Lower lobe of right lung (tissue), 2 donors: Measurements from ENCODE around the gene TCF7L2. TPM values are rescaled to one million over a fixed set of nuclear protein-coding genes. Genes with fewer than 3 reads are reported as not detected.

Source experiments
- ATAC-seq, 2 donors: fragments of 200-7000 bp; cut with Tn5 transposase; one replicate each; pipeline ENCODE4 v1.9.1; 2020 to 2022; ENCODE audit warnings: mild to moderate bottlenecking in 2 of 2, moderate library complexity in 2 of 2
- DNase-seq: peaks from one replicate; pipeline ENCODE4 v3.0.0-alpha.2; 2020
- H3K27ac ChIP-seq: fragments of 200-600 bp; one replicate; pipeline ENCODE4 v1.8.0; 2022
- H3K27me3 ChIP-seq: fragments of 200-600 bp; one replicate; pipeline ENCODE4 v1.8.0; 2022; ENCODE audit warnings: low read depth
- H3K36me3 ChIP-seq: fragments of 200-600 bp; one replicate; pipeline ENCODE4 v1.8.0; 2022; ENCODE audit warnings: mild to moderate bottlenecking
- H3K4me1 ChIP-seq: fragments of 200-600 bp; one replicate; pipeline ENCODE4 v1.8.0; 2022
- H3K4me3 ChIP-seq: fragments of 200-600 bp; one replicate; pipeline ENCODE4 v1.8.0; 2022; ENCODE audit warnings: mild to moderate bottlenecking
- H3K9me3 ChIP-seq: fragments of 200-600 bp; one replicate; pipeline ENCODE4 v1.8.0; 2022
- intact Hi-C: fragments of 100-400 bp; cut with DNase I; formaldehyde crosslinking; loops from one replicate; pipeline ENCODE4 v1.11.0; 2022
- total RNA-seq: library from RNA; stranded (reverse); fragmentation: NEBNext Ultra II Directional; extraction: Animal tissue kit (Norgen Biotek cat#: 25700); gene quantifications from one replicate; pipeline ENCODE4 v1.2.1, GENCODE V29; 2021
- TF ChIP-seq, protein P1 (sequence below): fragments of 200-600 bp; IDR thresholded peaks from one replicate; pipeline ENCODE4 v1.8.0; 2022; ENCODE audit warnings: antibody characterized with exemption, mild to moderate bottlenecking
- donor health status: DM: no; HTN: yes; CAD: no; lungs with severe emphysema.

TCF7L2 gene
- total RNA-seq, 1 donor from 2014 or later: 71.2 TPM

GRCh38 chr10:113053881-113054280, 103.8 kb downstream of the TCF7L2 start:
- H3K9me3 ChIP-seq: no peaks in the 10 kb centered on the region
- TF ChIP-seq, protein P1, sequence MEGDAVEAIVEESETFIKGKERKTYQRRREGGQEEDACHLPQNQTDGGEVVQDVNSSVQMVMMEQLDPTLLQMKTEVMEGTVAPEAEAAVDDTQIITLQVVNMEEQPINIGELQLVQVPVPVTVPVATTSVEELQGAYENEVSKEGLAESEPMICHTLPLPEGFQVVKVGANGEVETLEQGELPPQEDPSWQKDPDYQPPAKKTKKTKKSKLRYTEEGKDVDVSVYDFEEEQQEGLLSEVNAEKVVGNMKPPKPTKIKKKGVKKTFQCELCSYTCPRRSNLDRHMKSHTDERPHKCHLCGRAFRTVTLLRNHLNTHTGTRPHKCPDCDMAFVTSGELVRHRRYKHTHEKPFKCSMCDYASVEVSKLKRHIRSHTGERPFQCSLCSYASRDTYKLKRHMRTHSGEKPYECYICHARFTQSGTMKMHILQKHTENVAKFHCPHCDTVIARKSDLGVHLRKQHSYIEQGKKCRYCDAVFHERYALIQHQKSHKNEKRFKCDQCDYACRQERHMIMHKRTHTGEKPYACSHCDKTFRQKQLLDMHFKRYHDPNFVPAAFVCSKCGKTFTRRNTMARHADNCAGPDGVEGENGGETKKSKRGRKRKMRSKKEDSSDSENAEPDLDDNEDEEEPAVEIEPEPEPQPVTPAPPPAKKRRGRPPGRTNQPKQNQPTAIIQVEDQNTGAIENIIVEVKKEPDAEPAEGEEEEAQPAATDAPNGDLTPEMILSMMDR: no peak
- DNase-seq (no peak), ATAC-seq (peak in 1 of 2 donors; percentile 28)
- no peak overlapping the region for H3K4me3 ChIP-seq
- H3K27ac ChIP-seq: peak overlapping the region; percentile 5
- intact Hi-C loops: no loop called here
- H3K36me3 ChIP-seq: no peaks in the 10 kb centered on the region
- H3K4me1 ChIP-seq: peaks cover 52% of the 10 kb centered on the region
- no peaks in the 10 kb centered on the region for H3K27me3 ChIP-seq

DNA sequence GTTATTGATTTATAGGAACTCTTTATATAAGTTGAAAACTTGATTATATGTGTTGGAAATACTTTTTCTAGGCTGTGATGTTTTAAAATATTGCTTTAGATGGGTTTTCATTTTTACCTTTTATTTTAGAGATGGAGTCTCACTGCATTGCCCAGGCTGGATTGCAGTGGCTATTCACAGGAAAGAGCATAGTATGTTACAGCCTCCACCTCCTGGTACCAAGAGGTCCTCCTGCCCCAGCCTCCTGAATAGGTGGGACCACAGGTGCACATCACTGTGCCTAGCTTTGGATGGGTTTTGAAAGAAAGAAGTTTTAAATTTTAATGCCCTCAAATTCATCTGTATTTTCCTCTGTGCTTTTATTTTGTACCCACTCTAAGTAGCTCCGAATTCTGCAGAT, 105.4 kb downstream of the TCF7L2 start:
- Histone ChIP-seq H3K27ac (no peak overlapping the region), H3K27me3 (no peaks in the 10 kb centered on the region), H3K4me3 (no peak overlapping the region), H3K36me3 (no peaks in the 10 kb centered on the region), H3K4me1 (peaks cover 67% of the 10 kb centered on the region), H3K9me3 (no peaks in the 10 kb centered on the region)
- no peak for DNase-seq
- intact Hi-C loops: no loop called here
- TF ChIP-seq, protein P1: no peak
- no peak for ATAC-seq

DNA sequence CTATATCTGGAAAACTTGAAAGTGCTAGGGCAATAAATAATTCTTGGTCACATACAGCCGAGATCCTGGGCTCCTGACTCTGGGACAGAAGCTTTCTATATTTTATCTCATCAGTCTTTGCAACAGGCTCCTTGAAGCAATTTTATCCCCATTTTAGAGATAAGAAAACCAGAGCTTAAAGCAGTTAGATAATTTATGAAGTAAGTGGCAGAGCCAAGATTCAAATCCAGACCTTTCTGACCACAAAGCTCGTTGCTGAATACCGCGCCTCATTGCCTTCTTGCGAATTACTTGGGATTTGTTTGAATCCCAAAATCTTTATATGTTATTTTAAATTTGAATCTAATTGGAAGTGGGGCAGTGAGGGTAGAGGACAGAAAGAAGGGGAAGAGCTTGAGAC, 106.0 kb downstream of the TCF7L2 start:
- intact Hi-C loops: no loop called here
- Histone ChIP-seq H3K9me3 (no peaks in the 10 kb centered on the region), H3K27ac (peak overlapping the region; percentile 26), H3K4me3 (no peak overlapping the region), H3K36me3 (no peaks in the 10 kb centered on the region), H3K4me1 (peaks cover 73% of the 10 kb centered on the region), H3K27me3 (no peaks in the 10 kb centered on the region)
- ATAC-seq (no peak), DNase-seq (no peak)
- TF ChIP-seq, protein P1: no peak

GRCh38 chr10:113056441-113057021, 106.5 kb downstream of the TCF7L2 start:
- H3K27me3 ChIP-seq: no peaks in the 10 kb centered on the region
- H3K4me1 ChIP-seq: peaks cover 74% of the 10 kb centered on the region
- intact Hi-C loops: no loop called here
- H3K27ac ChIP-seq: peak overlapping the region; percentile 26
- H3K36me3 ChIP-seq: no peaks in the 10 kb centered on the region
- no peak for ATAC-seq
- no peak for DNase-seq
- TF ChIP-seq, protein P1: no peak
- no peaks in the 10 kb centered on the region for H3K9me3 ChIP-seq
- H3K4me3 ChIP-seq: no peak overlapping the region

- TF ChIP-seq, protein P1: no peak
- DNase-seq (no peak), ATAC-seq (peak in 1 of 2 donors; percentile 37)
- no peaks in the 10 kb centered on the region for H3K9me3 ChIP-seq
- intact Hi-C loops: no loop called here
- H3K4me3 ChIP-seq: no peak overlapping the region
- peak overlapping the region; percentile 74 for H3K27ac ChIP-seq
- H3K36me3 ChIP-seq: no peaks in the 10 kb centered on the region
- H3K27me3 ChIP-seq: no peaks in the 10 kb centered on the region
- peaks cover 77% of the 10 kb centered on the region for H3K4me1 ChIP-seq
Measured at GRCh38 chr10:113057948-113058522, 108.0 kb downstream of the TCF7L2 start.
